HEK293 (cell line): ENCODE results near the gene HDHD5.

Experiments
- CTCF ChIP-seq: fragments of 450-650 bp; formaldehyde crosslinking; IDR thresholded peaks from 2 replicates; pipeline ENCODE4 v1.5.1; 2016; ENCODE audit warnings: missing biosample characterization, missing genetic modification characterization
- GLIS2 ChIP-seq: fragments of 450-650 bp; formaldehyde crosslinking; IDR thresholded peaks from 2 replicates; pipeline ENCODE4 v1.5.1; 2016; ENCODE audit warnings: missing biosample characterization, missing genetic modification characterization
- REPIN1 ChIP-seq: fragments of 450-650 bp; formaldehyde crosslinking; IDR thresholded peaks from 2 replicates; pipeline ENCODE4 v1.5.1; 2017; ENCODE audit warnings: missing biosample characterization, missing genetic modification characterization, low read depth
- TCF7L2 ChIP-seq: IDR thresholded peaks from 2 replicates; pipeline ENCODE4 v1.6.1; 2011; ENCODE audit warnings: low read depth, mild to moderate bottlenecking, inconsistent platforms, low read length, moderate library complexity, borderline replicate concordance
- ZNF169 ChIP-seq: fragments of 450-650 bp; formaldehyde crosslinking; IDR thresholded peaks from 2 replicates; pipeline ENCODE4 v1.5.1; 2016; ENCODE audit warnings: missing biosample characterization, missing genetic modification characterization
- ZNF202 ChIP-seq: fragments of 450-650 bp; formaldehyde crosslinking; IDR thresholded peaks from 2 replicates; pipeline ENCODE4 v1.5.1; 2016; ENCODE audit warnings: missing biosample characterization, missing genetic modification characterization, borderline replicate concordance
- ZNF324 ChIP-seq: fragments of 450-650 bp; formaldehyde crosslinking; IDR thresholded peaks from 2 replicates; pipeline ENCODE4 v1.5.1; 2016; ENCODE audit warnings: missing biosample characterization, missing genetic modification characterization
- ZNF514 ChIP-seq: fragments of 450-650 bp; formaldehyde crosslinking; IDR thresholded peaks from 2 replicates; pipeline ENCODE4 v1.5.1; 2016; ENCODE audit warnings: missing biosample characterization, missing genetic modification characterization
- TF ChIP-seq, protein P1 (sequence below): fragments of 450-650 bp; formaldehyde crosslinking; IDR thresholded peaks from 2 replicates; pipeline ENCODE4 v1.5.1; 2016; ENCODE audit warnings: missing biosample characterization, missing genetic modification characterization

DNA sequence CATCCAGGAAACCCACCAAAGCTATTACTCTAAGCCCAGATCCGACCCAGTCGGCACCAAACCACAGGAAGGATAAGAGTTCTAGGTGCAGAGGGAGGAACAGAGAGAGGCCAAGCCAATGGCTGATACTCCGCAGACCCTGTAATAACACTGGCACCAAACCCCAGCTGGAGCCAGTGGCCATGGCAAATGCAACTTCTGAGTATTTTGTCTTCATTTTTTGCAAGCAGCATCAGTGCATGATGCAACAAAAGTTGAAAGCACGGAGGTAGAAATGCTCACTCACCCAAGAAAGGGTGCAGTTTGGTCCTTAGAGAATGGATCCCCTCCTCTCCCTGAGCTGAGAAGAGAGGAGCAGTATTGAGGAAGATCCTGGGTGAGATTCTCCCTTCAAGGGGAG is 40.7 kb downstream of the HDHD5 start:
- TF ChIP-seq GLIS2 (tag by site-specific recombination) (no peak), REPIN1 (no peak), TCF7L2 (no peak), CTCF (tag by site-specific recombination) (no peak), ZNF324 (tag by site-specific recombination) (no peak), ZNF514 (tag by site-specific recombination) (no peak), ZNF169 (tag by site-specific recombination) (no peak), ZNF202 (tag by site-specific recombination) (no peak)
- TF ChIP-seq, protein P1, sequence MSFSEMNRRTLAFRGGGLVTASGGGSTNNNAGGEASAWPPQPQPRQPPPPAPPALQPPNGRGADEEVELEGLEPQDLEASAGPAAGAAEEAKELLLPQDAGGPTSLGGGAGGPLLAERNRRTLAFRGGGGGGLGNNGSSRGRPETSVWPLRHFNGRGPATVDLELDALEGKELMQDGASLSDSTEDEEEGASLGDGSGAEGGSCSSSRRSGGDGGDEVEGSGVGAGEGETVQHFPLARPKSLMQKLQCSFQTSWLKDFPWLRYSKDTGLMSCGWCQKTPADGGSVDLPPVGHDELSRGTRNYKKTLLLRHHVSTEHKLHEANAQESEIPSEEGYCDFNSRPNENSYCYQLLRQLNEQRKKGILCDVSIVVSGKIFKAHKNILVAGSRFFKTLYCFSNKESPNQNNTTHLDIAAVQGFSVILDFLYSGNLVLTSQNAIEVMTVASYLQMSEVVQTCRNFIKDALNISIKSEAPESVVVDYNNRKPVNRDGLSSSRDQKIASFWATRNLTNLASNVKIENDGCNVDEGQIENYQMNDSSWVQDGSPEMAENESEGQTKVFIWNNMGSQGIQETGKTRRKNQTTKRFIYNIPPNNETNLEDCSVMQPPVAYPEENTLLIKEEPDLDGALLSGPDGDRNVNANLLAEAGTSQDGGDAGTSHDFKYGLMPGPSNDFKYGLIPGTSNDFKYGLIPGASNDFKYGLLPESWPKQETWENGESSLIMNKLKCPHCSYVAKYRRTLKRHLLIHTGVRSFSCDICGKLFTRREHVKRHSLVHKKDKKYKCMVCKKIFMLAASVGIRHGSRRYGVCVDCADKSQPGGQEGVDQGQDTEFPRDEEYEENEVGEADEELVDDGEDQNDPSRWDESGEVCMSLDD (tag by site-specific recombination), result no peak
